ENCODE measurements around the gene PPEF1. TPM values are rescaled to one million over a fixed set of nuclear protein-coding genes. Genes with fewer than 3 reads are reported as not detected.
A peak's percentile ranks its signal among the peaks of the same experiment; 100 is the strongest.

Gene PPEF1
- total RNA-seq, 4 donors from 2014 or later: 0.89 to 1.3 TPM; not detected in 2

DNA sequence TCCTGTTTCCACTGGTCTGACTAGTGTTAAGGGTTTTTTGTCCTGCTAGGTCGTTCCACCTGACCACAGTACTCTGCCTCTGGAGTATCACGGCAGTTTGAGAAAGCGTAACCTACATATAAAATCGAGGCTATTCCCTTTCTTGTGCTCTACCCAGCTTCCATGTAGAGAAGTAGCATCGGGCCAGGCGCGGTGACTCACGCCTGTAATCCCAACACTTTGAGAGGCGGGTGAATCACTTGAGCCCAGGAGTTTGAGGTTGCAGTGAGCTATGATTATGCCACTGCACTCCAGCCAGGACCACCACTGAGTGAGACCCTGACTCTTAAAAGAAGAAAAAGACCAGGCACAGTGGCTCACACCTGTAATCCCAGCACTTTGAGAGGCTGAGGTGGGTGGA, 7.5 kb downstream of the PPEF1 start:
- no peak for ATAC-seq
- H3K4me1 ChIP-seq: no peaks in the 10 kb centered on the region
- H3K27ac ChIP-seq: no peak overlapping the region
- no peak overlapping the region for H3K4me3 ChIP-seq
- H3K36me3 ChIP-seq: no peaks in the 10 kb centered on the region
- no peaks in the 10 kb centered on the region for H3K27me3 ChIP-seq
- TF ChIP-seq POLR2A (IDR thresholded peaks at IDR 0.05) (no peak), CTCF (IDR thresholded peaks at IDR 0.05) (no peak), EP300 (IDR thresholded peaks at IDR 0.05) (no peak), POLR2AphosphoS5 (IDR thresholded peaks at IDR 0.05) (no peak)
- no peaks in the 10 kb centered on the region for H3K9me3 ChIP-seq
- WGBS, 2 donors (ENCODE audit: low coverage in 1 of 2): 92% methylated on average over 2 of the region's 9 CpGs; no CpG with 5 or more reads in 1 of the 2 donors

DNA sequence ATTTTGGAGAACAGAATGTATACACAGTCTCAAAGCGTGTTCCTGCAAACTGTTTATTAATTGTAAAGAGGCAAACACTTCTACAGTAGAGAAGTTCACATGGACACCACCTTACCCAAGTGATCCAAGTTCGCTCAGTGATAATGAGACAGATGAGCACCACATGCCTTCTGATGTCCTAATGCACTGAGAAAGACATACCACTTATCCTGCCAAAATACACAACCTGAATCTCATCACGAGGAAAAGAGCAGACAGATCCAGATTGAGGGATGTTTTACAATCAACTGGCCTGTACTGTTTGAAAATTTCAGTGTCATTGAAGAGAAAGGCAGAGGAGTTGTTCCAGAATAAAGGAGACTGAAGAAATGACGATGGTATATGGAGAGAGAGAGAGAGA, 12.4 kb downstream of the PPEF1 start:
- 58 to 67% methylated on average over 4 of the region's 4 CpGs for WGBS, 2 donors (ENCODE audit: low coverage in 1 of 2)
- TF ChIP-seq POLR2A (IDR thresholded peaks at IDR 0.05): no peak
- TF ChIP-seq CTCF (IDR thresholded peaks at IDR 0.05): no peak
- no peak for TF ChIP-seq POLR2AphosphoS5 (IDR thresholded peaks at IDR 0.05)
- no peak for TF ChIP-seq EP300 (IDR thresholded peaks at IDR 0.05)
- Histone ChIP-seq H3K27me3 (no peaks in the 10 kb centered on the region), H3K4me1 (no peaks in the 10 kb centered on the region), H3K27ac (no peak overlapping the region), H3K4me3 (no peak overlapping the region), H3K9me3 (no peaks in the 10 kb centered on the region), H3K36me3 (no peaks in the 10 kb centered on the region)
- ATAC-seq: peak; percentile 13

GRCh38 chrX:18721683-18722499, 14.4 kb downstream of the PPEF1 start:
- WGBS, 2 donors (ENCODE audit: low coverage in 1 of 2): 77 to 79% methylated on average over 5 to 7 of the region's 8 CpGs
- Histone ChIP-seq H3K36me3 (no peaks in the 10 kb centered on the region), H3K9me3 (no peaks in the 10 kb centered on the region), H3K27ac (no peak overlapping the region), H3K4me1 (no peaks in the 10 kb centered on the region), H3K27me3 (no peaks in the 10 kb centered on the region), H3K4me3 (no peak overlapping the region)
- TF ChIP-seq EP300 (IDR thresholded peaks at IDR 0.05) (no peak), POLR2AphosphoS5 (IDR thresholded peaks at IDR 0.05) (no peak), POLR2A (IDR thresholded peaks at IDR 0.05) (no peak), CTCF (IDR thresholded peaks at IDR 0.05) (no peak)
- ATAC-seq: no peak

DNA sequence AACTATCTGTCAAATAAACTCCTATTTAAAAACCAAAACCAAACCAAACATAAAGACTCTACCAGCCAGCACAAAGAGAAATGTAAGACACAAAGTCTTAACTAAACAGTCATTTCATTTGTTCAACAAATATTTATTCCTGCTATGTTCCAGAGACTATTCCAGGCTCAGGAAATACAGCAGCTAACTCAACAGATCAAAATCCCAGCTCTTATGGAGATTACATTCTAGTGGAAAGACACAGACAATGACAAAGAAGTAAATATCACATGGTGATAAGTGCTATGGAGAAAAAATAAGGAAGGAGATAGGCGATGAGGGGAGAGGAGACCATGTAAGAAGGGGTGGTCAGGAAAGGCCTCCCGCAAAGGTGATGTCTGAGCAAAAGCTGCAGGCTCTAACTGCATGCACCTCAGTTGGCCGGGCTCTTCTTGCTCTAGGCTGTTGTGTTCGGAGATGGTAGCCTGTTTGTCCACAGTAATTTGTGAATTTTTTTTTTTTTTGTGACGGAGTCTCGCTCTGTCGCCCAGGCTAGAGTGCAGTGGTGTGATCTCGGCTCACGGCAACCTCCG, 15.1 kb downstream of the PPEF1 start:
- Histone ChIP-seq H3K27me3 (no peaks in the 10 kb centered on the region), H3K36me3 (no peaks in the 10 kb centered on the region), H3K9me3 (no peaks in the 10 kb centered on the region), H3K4me3 (no peak overlapping the region), H3K4me1 (no peaks in the 10 kb centered on the region), H3K27ac (no peak overlapping the region)
- TF ChIP-seq POLR2AphosphoS5 (IDR thresholded peaks at IDR 0.05): no peak
- no peak for TF ChIP-seq EP300 (IDR thresholded peaks at IDR 0.05)
- TF ChIP-seq CTCF (IDR thresholded peaks at IDR 0.05): no peak
- TF ChIP-seq POLR2A (IDR thresholded peaks at IDR 0.05): no peak
- WGBS, 2 donors (ENCODE audit: low coverage in 1 of 2): 79 to 90% methylated on average over 5 to 10 of the region's 10 CpGs
- ATAC-seq: no peak

Data from gastroesophageal sphincter (tissue), 4 donors.